GM21723 (cell line): ENCODE data around the gene CASP12.

Source experiments
- ATAC-seq: cut with Tn5 transposase; IDR thresholded peaks from one replicate; pipeline ENCODE4 v1.9.1; 2021; ENCODE audit warnings: mild to moderate bottlenecking, moderate library complexity; ENCODE audit not compliant: unreplicated experiment

Gene CASP12

DNA sequence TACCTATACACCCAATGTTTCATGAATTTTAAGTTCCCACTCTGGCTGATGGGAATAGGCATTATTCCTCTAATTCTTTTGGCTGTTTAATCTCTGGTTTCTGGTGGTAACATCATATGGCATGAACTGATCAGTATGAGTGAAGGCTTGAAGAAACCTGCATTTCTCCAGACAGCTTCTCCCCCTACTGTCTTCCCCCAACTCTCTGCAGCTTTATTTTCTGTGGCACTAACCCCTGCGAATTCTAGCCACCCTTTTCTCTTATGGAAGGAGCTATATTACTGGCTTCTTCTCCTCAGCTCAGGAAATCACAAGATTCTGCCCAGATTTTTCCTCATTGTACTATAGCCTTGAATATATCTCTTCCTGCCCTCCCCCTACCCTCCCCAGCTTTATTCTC is 57.1 kb downstream of the CASP12 start:
- no peak for ATAC-seq

DNA sequence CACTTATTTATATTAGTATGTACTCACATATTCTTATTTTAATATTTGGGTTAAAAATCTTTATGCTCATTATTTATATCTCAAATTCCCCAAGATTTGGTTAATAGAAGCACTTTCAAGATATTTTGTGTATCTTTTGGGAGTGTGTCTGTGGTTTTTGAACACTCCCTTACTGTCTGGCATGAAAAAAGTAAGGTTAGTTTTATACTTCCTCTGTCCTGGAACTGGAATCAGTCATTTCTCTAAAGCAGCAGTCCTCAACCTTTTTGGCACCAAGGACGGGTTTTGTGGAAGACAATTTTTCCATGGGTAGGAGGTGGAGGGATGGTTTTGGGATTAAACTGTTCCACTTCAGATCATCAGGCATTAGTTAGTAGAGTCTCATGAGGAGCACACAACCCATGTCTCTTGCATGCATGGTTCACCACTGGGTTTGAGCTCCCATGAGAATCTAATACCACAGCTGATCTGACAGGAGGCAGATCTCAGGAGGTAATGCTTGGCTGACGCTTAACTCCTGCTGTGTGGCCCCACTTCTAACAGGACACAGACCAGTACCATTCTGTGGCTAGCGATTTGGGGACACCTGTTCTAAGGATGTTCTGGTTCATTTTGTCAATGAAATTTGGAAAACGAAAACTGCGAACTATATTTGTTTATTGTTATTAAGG is 60.2 kb downstream of the CASP12 start:
- no peak for ATAC-seq

DNA sequence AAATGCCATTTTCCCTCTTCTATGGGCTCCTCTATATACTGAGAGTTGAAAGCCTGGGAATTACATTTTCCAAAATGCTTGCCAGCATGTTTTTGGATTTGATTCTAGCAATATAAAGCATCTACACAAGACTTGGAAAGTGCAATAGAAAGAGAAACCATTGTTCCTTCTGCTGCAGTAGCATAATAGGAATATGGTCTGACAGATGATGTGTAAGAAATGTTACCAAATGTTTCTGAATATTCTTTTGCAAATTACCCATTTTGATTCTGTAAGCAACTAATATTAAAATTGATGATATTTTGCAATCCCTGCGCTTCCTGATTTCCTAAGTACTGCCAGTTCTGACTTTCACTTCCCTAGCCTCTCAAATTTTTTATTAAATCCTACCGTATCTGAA is 61.6 kb downstream of the CASP12 start:
- ATAC-seq, result no peak
